ELF-1 (cell line): Measurements from ENCODE around the gene PCDHA11.
"Not testable (repeated sequence)": the region's sequence is repeated elsewhere in the genome, so short reads cannot be mapped to it uniquely, and the experiment has no call there.

ENCODE experiments used
- DNase-seq: peaks from one replicate; pipeline ENCODE4 v3.0.0-alpha.2; 2016; ENCODE audit warnings: low read depth, low spot score

PCDHA11 gene, protein sequence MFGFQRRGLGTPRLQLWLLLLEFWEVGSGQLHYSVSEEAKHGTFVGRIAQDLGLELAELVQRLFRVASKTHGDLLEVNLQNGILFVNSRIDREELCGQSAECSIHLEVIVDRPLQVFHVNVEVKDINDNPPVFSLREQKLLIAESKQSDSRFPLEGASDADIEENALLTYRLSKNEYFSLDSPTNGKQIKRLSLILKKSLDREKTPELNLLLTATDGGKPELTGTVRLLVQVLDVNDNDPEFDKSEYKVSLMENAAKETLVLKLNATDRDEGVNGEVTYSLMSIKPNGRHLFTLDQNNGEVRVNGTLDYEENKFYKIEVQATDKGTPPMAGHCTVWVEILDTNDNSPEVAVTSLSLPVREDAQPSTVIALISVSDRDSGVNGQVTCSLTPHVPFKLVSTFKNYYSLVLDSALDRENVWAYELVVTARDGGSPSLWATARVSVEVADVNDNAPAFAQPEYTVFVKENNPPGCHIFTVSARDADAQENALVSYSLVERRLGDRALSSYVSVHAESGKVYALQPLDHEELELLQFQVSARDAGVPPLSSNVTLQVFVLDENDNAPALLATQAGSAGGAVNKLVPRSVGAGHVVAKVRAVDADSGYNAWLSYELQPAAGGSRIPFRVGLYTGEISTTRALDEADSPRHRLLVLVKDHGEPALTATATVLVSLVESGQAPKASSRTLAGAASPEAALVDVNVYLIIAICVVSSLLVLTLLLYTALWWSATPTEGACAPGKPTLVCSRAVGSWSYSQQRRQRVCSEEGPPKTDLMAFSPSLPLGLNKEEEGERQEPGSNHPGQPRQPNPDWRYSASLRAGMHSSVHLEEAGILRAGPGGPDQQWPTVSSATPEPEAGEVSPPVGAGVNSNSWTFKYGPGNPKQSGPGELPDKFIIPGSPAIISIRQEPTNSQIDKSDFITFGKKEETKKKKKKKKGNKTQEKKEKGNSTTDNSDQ

DNA sequence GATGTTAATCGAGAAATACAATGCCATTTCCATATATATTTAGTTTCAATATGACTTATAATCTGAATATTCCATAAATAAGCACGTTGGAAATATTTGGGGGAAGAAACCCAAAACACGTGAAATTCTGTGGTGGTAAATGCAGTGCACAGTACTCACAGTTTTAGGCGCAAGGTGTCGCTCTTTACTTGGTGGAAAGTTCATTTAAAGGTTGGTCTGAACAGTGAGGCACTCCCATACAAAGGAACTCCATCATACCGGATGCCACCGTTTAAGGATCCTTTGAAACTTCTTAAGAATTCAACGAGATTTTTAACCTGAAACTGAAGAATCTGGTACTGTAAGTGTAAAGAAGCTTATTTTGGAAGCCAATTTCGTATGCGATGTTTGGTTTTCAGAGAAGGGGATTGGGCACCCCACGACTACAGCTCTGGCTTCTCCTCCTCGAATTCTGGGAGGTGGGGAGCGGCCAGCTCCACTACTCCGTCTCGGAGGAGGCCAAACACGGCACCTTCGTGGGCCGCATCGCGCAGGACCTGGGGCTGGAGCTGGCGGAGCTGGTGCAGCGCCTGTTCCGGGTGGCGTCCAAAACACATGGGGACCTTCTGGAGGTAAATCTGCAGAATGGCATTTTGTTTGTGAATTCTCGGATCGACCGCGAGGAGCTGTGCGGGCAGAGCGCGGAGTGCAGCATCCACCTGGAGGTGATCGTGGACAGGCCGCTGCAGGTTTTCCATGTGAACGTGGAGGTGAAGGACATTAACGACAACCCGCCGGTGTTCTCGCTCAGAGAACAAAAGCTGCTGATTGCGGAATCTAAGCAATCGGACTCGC is at the start of gene PCDHA11:
Gene PCDHA11, plus strand, starts transcription at position 237 of the 834 bp plus-strand sequence. Its CDS starts 147 bp downstream, at position 384.
- DNase-seq: peak; percentile 61

DNA sequence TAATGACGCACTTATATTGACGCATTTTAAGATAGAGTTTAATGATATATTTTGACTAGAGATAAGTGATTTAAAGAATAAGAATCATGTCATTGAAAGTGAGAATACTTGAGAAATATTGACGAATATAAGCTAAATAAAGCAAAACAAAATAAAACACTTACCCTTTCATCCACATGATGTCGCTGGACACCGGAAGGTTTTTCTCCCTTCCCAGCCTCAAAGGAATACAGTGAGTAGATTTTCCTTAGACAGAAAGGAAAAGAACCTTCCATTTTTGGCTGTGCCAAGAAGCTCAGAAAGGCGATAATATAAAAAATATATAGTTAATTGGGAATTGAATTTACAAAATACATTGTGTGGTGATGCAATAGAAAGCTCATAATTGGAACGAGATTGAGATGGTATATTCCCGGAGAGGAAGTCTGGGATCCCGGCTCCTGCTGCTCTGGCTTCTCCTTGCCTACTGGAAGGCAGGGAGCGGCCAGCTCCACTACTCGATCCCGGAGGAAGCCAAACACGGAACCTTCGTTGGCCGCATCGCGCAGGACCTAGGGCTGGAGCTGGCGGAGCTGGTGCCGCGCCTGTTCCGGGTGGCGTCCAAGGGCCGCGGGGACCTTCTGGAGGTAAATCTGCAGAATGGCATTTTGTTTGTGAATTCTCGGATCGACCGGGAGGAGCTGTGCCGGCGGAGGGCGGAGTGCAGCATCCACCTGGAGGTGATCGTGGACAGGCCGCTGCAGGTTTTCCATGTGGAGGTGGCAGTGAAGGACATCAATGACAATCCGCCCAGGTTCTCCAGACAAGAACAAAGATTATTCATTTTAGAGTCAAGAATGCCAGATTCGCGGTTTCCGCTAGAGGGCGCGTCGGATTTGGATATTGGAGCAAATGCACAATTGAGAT is 47.1 kb upstream of the PCDHA11 start, which contains the start of gene PCDHA5:
Gene PCDHA5, plus strand, starts transcription at position 239 of the 906 bp plus-strand sequence.
- peak; percentile 34 for DNase-seq

DNA sequence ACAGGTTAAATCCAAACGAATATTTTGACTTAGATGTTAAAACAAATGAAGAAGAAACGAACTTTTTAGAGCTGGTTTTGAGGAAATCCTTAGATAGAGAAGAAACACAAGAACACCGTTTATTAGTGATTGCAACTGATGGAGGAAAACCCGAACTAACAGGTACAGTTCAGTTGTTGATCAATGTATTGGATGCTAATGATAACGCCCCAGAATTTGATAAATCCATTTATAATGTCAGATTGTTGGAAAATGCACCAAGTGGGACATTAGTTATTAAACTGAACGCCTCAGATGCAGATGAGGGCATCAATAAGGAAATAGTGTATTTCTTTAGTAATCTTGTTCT is 46.5 kb upstream of the PCDHA11 start:
- no peak for DNase-seq

DNA sequence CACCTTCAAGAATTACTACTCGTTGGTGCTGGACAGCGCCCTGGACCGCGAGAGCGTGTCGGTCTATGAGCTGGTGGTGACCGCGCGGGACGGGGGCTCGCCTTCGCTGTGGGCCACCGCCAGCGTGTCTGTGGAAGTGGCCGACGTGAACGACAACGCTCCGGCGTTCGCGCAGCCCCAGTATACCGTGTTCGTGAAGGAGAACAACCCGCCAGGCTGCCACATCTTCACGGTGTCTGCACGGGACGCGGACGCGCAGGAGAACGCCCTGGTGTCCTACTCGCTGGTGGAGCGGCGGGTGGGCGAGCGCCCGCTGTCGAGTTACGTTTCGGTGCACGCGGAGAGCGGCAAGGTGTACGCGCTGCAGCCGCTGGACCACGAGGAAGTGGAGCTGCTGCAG is 45.8 kb upstream of the PCDHA11 start:
- not testable (repeated sequence) for DNase-seq

DNA sequence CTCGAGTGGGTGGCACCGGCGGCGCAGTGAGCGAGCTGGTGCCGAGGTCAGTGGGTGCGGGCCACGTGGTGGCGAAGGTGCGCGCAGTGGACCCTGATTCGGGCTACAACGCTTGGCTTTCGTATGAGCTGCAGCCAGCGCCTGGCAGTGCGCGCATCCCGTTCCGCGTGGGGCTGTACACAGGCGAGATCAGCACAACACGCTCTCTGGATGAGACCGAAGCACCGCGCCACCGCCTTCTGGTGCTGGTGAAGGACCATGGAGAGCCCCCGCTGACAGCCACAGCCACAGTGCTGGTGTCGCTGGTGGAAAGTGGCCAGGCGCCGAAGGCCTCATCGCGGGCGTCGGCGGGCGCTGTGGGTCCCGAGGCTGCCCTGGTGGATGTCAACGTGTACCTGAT is 45.3 kb upstream of the PCDHA11 start:
- no peak for DNase-seq

DNA sequence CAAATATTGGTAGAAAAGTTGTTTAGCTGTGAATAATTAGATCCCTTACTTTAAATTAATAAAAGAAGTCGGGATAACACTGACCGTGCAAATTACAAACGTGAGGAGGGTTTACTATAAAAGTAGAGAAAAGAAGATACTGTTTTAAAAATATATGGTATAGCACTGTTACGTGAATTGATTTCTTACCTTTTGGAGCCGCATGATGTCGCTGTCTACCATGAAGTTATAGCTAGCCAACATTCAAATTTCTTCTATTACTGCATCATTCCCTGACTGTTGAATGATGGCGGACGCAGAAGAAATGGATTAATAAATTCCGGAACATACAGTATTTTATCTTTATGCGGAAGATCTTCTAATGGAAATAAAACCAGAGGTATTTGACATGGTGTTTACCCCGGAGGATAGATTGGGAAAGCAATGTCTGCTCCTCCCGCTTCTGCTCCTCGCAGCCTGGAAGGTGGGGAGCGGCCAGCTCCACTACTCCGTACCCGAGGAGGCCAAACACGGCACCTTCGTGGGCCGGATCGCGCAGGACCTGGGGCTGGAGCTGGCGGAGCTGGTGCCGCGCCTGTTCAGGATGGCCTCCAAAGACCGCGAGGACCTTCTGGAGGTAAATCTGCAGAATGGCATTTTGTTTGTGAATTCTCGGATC is 40.9 kb upstream of the PCDHA11 start, which contains the start of gene PCDHA6:
Gene PCDHA6, plus strand, starts transcription at position 257 of the 658 bp plus-strand sequence. Its CDS starts 132 bp downstream, at position 389.
- DNase-seq: no peak

DNA sequence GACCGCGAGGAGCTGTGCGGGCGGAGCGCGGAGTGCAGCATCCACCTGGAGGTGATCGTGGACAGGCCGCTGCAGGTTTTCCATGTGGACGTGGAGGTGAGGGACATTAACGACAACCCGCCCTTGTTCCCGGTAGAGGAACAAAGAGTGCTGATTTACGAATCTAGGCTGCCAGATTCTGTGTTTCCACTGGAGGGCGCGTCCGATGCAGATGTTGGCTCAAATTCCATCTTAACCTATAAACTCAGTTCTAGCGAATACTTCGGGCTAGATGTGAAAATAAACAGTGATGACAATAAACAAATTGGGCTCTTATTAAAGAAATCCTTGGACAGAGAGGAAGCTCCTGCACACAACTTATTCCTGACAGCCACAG is 40.4 kb upstream of the PCDHA11 start:
- peak; percentile 19 for DNase-seq

DNA sequence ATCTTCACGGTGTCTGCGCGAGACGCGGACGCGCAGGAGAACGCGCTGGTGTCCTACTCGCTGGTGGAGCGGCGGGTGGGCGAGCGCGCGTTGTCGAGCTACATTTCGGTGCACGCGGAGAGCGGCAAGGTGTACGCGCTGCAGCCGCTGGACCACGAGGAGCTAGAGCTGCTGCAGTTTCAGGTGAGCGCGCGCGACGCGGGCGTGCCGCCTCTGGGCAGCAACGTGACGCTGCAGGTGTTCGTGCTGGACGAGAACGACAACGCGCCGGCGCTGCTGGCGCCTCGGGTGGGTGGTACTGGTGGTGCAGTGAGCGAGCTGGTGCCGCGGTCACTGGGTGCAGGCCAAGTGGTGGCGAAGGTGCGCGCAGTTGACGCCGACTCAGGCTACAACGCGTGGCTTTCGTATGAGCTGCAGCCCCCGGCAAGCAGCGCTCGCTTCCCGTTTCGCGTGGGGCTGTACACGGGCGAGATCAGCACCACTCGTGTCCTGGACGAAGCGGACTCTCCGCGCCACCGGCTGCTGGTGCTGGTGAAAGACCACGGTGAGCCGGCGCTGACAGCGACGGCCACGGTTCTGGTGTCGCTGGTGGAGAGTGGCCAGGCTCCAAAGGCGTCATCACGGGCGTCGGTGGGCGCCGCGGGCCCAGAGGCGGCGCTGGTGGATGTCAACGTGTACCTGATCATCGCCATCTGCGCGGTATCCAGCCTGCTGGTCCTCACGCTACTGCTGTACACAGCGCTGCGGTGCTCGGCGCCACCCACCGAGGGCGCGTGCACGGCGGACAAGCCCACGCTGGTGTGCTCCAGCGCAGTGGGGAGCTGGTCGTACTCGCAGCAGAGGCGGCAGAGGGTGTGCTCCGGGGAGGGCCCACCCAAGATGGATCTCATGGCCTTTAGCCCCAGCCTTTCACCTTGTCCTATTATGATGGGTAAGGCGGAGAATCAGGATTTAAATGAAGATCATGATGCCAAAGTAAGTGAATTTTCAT is 39.0 kb upstream of the PCDHA11 start:
- DNase-seq: not testable (repeated sequence)

DNA sequence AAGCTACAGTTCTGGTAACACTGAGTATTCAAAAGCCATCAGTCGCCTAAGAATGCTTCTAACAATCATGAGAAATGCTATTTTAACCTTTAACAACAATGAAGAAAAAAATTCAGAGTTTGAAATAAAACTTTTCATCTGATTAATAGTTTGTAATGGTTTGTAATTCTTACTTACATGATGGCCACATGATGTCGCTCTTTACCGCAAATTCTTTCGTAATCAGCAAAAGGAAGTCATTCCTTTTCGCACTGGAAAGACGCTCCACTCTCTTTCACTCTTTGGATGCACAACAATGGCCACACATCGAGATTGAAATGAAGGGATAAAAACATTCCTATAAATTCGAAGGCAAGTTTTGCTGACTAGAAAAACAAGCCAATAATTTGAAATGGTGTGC is 34.8 kb upstream of the PCDHA11 start, which contains the start of gene PCDHA7:
Gene PCDHA7, plus strand, starts transcription at position 277 of the 400 bp plus-strand sequence. Its CDS starts 115 bp downstream, at position 392.
- no peak for DNase-seq

DNA sequence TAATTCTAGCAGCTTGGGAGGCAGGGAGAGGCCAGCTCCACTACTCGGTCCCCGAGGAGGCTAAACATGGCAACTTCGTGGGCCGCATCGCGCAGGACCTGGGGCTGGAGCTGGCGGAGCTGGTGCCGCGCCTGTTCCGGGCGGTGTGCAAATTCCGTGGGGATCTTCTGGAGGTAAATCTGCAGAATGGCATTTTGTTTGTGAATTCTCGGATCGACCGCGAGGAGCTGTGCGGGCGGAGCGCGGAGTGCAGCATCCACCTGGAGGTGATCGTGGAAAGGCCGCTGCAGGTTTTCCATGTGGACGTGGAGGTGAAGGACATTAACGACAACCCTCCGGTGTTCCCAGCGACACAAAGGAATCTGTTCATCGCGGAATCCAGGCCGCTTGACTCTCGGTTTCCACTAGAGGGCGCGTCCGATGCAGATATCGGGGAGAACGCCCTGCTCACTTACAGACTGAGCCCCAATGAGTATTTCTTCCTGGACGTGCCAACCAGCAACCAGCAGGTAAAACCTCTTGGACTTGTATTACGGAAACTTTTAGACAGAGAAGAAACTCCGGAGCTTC is 34.2 kb upstream of the PCDHA11 start:
- DNase-seq: peak; percentile 21

DNA sequence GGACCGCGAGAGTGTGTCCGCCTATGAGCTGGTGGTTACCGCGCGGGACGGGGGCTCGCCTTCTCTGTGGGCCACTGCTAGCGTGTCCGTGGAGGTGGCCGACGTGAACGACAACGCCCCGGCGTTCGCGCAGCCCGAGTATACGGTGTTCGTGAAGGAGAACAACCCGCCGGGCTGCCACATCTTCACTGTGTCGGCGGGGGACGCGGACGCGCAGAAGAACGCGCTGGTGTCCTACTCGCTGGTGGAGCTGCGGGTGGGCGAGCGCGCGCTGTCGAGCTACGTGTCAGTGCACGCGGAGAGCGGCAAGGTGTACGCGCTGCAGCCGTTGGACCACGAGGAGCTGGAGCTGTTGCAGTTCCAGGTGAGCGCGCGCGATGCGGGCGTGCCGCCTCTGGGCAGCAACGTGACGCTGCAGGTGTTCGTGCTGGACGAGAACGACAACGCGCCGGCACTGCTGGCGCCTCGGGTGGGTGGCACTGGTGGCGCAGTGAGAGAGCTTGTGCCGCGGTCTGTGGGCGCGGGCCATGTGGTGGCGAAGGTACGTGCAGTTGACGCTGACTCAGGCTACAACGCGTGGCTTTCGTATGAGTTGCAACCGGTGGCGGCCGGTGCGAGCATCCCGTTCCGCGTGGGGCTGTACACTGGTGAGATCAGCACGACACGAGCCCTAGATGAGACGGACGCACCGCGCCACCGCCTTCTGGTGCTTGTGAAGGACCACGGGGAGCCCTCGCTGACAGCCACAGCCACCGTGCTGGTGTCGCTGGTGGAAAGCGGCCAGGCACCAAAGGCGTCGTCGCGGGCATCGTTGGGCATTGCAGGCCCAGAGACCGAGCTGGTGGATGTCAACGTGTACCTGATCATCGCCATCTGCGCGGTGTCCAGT is 32.9 kb upstream of the PCDHA11 start:
- no peak for DNase-seq

DNA sequence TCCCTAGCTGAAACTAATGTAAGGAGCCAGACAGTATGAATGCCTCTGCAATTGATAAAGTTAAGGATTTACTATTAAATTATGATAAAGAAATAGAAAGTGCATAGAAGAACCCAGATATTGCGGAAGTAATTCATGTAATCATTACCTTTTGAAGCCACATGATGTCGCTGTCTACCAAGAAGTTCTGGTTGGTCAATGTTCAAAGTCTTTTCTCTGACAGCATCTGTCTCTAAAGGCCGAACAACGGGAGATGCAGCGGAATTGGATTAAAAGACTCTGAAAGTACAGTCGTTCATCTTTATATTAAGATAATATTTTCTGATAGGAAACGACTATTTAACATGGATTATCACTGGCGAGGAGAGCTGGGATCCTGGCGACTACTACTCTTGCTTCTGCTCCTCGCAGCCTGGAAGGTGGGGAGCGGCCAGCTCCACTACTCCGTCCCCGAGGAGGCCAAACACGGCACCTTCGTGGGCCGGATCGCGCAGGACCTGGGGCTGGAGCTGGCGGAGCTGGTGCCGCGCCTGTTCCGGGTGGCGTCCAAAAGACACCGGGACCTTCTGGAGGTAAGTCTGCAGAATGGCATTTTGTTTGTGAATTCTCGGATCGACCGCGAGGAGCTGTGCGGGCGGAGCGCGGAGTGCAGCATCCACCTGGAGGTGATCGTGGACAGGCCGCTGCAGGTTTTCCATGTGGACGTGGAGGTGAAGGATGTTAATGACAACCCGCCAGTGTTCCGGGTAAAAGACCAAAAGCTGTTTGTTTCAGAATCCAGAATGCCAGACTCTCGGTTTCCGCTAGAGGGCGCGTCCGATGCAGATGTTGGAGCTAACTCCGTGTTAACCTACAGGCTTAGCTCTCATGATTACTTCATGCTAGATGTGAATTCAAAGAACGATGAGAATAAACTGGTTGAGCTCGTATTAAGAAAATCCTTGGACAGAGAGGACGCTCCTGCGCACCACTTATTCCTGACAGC is 27.5 kb upstream of the PCDHA11 start, which contains the start of gene PCDHA8:
Gene PCDHA8, plus strand, starts transcription at position 210 of the 985 bp plus-strand sequence. Its CDS starts 135 bp downstream, at position 345.
- DNase-seq: peak; percentile 57

DNA sequence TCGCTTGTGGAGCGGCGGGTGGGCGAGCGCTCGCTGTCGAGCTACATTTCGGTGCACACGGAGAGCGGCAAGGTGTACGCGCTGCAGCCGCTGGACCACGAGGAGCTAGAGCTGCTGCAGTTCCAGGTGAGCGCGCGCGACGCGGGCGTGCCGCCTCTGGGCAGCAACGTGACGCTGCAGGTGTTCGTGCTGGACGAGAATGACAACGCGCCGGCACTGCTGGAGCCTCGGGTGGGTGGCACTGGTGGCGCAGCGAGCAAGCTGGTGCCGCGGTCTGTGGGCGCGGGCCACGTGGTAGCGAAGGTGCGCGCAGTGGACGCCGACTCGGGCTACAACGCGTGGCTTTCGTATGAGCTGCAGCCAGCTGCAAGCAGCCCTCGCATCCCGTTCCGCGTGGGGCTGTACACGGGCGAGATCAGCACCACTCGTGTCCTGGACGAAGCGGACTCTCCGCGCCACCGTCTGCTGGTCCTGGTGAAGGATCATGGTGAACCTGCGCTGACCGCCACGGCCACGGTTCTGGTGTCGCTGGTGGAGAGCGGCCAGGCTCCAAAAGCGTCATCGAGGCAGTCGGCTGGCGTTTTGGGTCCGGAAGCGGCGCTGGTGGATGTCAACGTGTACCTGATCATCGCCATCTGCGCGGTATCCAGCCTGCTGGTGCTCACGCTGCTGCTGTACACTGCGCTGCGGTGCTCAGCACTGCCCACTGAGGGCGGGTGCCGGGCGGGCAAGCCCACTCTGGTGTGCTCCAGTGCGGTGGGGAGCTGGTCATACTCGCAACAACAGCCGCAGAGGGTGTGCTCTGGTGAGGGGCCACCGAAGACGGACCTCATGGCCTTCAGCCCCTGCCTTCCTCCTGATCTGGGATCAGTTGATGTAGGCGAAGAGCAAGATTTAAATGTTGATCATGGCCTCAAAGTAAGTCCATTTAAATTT is 25.7 kb upstream of the PCDHA11 start:
- DNase-seq: no peak
